NCI-H1417 (cell line): ENCODE measurements around the gene ORC5.
"Not testable (repeated sequence)": the region's sequence is repeated elsewhere in the genome, so short reads cannot be mapped to it uniquely, and the experiment has no call there.

Source experiments
- DNase-seq, 3 experiments: peaks; one replicate each; lab custom pipeline; 2025; lab: John Stamatoyannopoulos, UW

ORC5 gene

DNA sequence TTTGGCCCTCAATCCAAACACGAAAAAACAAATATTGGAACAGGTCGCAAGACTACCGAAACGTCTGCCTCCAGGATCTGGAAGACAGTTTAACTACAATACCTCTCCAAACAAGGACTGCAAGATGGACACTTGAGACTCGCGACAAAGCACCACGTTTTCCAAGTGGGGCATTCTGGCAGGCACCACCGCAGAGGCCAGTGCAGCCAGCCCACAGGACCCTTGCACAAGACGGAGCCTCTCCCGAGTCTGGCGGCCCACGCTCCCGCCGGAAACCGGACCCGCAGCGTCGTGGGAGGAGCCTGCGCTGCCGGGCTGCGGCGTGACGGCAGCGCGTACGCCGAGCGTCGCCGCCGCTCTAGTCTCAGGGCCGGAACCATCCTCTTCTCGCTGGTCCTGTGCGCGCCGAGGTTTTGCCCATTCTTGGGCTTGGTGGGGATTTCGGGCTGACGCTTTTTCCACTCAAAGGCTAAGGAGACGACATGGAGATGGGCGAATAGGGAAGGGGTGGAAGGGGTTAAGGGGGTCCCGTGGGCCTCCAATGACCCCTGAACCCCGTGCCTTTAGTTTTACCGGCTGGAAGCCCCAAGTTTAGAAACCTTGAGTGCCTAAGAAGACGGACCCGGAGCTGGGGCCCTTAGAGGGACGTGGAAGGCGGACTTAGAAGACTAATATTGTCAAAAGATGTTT, at the start of gene ORC5:
TSS of gene ORC5 (minus strand) at position 283 of the 690 bp plus-strand sequence. CDS start at position 174, 109 bp downstream.
- DNase-seq, result peak; percentile 88 to 91 (median 91)

GRCh38 chr7:104255616-104256015, 47.8 kb upstream of the ORC5 start:
- no peak for DNase-seq

DNA sequence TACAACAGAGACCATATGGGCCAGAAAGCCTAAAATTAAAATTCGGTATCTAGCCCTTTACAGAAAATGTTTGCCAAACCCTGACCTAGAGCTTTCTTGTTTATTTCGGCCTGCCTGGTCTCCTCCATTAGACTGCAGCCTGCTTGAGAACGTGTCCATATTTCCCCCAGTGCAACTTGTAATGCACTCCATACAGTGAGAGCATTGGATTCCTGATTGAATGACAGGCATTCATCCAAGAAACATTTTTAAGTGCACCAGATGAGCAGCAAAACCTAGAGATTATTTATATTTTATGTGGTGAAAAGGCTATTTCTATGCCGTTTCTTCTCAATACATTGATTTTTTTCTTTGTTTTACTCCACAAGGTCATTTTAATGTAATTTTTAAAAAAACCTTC, 47.4 kb upstream of the ORC5 start:
- no peak for DNase-seq

- no peak for DNase-seq
Measured at GRCh38 chr7:104254696-104255095, 46.9 kb upstream of the ORC5 start.

GRCh38 chr7:104252409-104253134, 44.8 kb upstream of the ORC5 start:
- DNase-seq, result peak in 1 of 3 experiments; percentile 25

- no peak for DNase-seq
Measured at GRCh38 chr7:104242638-104243037, 34.8 kb upstream of the ORC5 start.

DNA sequence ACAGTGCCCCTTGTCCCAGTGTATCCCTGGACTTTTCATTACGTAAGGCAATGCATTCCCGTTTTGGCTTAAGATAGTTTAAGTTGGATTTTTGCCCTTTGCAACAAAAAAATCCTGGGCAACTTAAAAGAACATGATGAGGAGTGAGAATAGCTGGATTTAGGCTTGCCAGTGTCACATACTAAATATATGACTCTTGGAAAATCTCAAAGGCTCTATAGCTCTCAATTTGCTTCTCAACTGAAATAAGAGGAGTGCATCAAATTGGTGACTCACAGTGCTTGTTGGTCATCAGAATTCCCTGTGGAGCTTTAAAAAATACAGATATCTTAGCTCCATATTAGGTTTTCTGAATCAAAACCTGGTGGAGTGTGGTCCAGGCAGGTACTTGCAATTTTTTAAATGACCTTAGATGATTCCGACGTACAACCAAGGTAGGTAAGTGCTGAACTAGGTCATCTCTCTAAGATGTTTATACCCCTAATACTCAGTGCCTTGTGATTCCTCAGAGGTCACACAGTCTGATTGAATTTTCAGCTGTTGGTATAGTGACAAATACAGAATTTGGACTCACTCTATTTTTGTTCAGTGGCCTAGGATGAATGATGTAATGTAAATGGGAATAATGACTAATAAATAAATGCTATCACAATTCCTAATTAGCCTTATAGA, 33.9 kb upstream of the ORC5 start:
- DNase-seq, result no peak

- DNase-seq, result no peak
Measured at GRCh38 chr7:104241135-104241534, 33.3 kb upstream of the ORC5 start.

GRCh38 chr7:104240401-104240800, 32.6 kb upstream of the ORC5 start:
- DNase-seq, result peak; percentile 17 to 90 (median 58)

- not testable (repeated sequence) for DNase-seq
Measured at GRCh38 chr7:104234990-104235389, 27.2 kb upstream of the ORC5 start.

DNA sequence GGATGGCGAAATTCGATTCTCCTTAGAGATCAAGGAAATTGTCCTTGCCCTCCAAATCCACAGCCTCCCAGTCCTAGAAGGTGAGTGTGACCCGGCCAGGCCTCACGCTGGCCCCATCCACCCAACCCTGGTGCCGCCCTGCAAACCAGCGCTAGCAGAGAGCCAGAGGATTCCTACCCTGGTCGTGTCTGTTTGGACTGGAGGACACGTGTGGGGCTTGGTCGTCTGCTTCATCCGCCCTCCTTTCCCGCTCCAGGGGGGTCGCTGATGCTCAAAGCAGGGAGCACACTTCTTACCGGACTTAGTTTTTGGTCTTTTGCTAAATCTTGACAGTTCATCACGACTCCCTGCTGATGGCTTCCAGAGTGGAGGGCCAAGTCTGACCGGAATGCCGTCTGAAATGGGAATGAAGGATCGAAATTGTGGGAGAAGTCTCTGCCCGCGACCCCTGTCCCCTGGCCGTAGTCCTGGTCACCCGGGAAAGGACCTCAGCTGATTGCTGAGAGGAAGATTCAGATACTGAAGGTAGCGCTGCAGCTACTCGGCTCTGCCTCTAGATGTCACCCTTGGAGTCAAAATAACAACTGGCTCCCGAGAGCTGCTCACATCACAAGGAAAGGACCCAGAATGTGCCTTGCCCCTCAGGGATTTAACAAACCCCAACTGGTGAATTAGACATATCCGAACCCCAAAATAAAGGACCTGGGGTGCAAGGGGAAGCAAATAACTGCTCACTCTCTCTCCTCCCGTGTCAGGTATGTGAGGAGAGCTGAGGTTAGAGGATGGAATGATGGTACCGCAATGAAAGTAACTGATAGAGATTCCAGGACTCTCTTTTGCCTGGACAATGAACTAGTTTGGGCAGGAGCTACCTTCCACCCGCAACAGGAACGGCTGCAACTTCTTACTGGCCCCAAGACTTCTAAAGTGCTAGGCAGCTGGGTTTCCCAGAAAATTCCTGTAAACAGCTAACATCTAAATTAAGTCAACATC, 23.5 kb upstream of the ORC5 start:
- DNase-seq, result peak; percentile 34 to 81 (median 79)

DNA sequence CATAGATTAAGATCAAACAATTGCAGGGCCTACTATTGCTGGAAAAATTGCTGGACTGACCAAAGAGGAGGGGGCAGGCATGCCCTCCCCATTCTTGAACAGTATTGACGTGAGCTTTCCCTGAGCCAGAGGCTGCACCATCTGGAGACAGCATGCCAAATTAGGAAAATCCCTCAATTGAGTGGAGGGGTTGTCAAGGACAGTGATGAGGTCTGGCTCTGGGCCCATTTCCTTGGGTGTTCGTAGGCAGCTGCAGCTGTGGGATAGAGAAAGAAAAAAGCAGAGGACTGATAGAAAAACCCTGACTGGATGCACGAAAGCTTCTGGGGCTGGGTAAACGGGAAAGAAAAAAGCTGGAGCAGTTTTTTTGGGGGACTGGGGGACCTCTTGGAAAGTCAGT, 22.8 kb upstream of the ORC5 start:
- peak in 1 of 3 experiments; percentile 44 for DNase-seq

GRCh38 chr7:104228442-104228841, 20.6 kb upstream of the ORC5 start:
- DNase-seq, result no peak

DNA sequence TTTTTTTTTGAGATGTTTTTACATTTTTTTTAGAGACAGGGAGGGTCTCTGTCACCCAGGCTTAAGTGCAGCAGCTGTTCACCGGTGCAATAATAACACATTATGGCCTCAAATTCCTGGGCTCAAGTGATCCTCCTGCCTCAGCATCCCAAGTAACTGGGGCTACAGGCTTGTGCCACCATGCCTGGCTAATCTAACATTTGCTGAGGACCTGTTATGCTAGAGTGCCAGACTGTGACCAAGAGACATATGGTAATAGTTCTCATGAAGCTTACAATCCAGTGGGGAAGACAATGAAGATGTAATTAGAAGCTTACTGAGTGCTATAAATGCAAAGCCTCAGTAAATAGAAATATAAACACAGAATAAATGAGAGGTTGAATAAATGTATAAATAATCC, 17.6 kb upstream of the ORC5 start:
- DNase-seq, result no peak

DNA sequence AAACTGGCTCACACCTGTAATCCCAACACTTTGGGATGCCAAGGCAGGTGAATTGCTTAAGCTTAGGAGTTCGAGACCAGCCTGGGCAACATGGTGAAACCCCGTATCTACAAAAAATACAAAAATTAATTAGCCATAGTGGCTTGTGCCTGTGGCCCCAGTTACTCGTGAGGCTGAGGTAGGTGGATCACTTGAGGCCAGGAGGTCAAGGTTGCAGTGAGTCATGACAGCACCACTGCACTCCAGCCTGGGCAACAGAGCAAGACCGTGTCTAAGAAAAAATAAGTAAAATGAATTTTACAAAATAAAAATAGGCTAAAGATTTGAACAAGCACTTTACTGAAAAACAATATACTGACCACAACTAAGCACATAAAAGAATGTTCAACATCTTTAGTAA, 9.8 kb upstream of the ORC5 start:
- DNase-seq, result no peak

DNA sequence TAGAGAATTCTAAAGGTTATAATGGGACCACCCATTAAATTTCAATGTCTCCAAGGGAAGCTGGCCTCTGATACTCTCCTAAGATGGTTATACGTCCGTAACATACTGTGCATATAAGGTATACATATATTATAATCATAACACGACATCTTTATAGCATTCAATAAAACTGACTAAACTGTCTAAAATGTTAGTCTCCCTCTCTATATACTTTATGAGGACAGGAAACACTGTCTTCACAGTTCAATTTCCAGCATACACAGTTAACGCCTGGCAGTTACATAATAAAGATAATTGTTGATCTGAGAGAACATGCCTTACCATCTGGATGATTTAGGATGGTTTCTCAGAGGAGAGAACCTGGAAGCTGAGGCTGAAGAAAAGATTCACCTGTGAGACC, 1.2 kb upstream of the ORC5 start:
- no peak for DNase-seq

DNA sequence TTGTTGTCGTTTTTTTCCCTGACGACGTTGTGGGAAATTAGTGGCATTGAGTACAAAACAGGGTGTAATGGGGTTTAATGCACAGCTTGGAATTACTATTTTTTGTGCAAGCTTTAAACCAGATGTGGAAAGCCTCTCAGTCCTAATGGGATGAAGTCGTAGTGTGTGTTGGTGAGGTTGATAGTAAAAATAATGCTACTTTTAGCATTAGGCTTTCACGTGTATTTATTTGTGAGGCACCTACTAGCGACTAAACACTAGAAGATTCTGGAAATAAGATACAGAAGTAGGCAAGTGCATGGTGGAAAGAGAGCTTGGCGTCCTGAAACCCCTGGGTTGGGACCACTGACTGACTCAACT, 588 bp upstream of the ORC5 start:
- no peak for DNase-seq

- peak in 1 of 3 experiments; percentile 71 for DNase-seq
Measured at GRCh38 chr7:104207348-104207730, 474 bp downstream of the ORC5 start.

DNA sequence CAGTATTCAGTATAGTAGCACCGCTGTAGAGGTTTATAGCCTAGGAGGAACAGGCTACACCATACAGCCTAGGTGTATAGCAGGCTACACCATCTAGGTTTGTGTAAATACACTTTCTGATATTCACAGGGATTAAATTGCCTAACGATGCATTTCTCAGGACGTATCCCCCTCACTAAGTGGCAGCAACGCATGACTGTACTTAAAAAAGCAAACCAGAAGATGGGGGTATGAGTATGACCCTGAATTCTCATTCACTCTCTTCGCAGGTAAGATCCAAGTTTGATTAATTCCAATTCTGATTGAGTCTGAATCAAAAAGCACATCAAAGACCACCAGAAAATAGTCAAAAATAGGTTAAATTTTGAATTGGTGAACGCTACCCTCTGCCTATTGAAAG, 972 bp downstream of the ORC5 start:
- no peak for DNase-seq

DNA sequence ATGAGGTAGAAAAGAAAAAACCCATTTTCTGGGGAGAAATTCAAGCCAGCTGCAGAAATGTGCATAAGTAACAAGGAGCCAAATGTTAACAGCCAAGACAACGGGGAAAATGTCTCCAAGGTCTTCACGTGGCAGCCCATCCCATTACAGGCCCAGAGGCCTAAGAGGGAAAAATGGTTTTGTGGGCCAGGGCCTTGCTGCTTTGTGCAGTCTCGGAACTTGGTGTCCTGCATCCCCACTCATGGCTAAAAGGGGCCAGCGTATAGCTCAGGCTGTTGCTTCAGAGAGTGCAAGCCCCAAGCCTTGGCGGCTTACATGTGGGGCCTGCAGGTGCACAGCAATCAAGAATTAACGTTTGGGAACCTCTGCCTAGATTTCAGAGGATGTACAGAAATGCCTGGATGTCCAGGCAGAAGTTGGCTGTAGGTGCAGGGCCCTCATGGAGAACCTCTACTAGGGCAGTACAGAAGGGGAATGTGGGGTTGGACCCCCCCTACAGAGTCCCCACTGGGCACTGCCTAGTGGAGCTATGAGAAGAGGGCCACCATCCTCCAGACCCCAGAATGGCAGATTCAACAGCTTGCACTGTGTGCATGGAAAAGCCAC, 9.0 kb downstream of the ORC5 start:
- no peak for DNase-seq

DNA sequence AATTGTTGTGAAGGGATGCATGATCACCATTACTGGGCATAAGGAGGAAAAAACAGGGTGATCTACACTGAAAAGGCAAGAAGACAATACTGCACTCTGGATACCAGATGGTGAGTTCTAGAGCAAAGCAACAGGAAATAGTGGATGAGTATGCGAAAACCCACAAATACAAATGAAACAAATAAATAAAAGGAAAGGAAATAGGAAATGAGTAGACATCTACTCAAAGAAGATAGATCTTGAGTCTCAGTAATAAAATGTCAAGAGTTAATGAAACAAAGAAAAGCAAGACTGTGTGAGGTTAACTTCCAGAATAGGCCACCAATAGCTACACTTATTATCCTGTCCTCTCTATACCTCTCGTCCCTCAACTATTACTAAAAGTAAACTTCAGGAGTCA, 11.7 kb downstream of the ORC5 start:
- DNase-seq, result no peak
